Superior temporal gyrus (tissue), 1 donor: ENCODE measurements around the gene CNNM2.
"Not testable (repeated sequence)": the region's sequence is repeated elsewhere in the genome, so short reads cannot be mapped to it uniquely, and the experiment has no call there.

Source experiments
- DNase-seq: peaks from one replicate; pipeline ENCODE4 v3.0.0-alpha.2; 2016; ENCODE audit errors: extremely low spot score

Gene CNNM2

GRCh38 chr10:103040418-103040817 lies 122.3 kb downstream of the CNNM2 start:
- no peak for DNase-seq

- no peak for DNase-seq
Observed at GRCh38 chr10:103041391-103041790, 123.3 kb downstream of the CNNM2 start.

GRCh38 chr10:103042129-103042528 lies 124.0 kb downstream of the CNNM2 start:
- no peak for DNase-seq

DNA sequence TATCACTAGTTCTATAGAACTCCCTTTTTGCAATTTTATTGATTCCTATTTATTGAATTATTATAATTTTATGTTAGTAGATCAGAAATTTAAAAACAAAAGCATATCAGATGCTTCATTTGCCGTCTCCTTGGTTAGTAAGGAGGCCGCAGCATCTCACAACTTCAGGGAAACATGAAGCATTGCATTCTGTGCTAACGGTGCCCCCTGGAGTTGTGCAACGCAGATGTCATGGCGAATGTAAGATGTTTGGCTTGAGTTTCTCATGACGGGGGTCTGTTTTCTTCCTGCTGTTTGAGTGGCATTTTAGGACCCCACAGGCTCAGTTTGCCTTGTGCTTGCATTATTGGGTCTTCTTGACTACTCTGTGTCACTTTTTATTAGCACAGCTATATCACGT lies 124.8 kb downstream of the CNNM2 start:
- DNase-seq = no peak

GRCh38 chr10:103044942-103045489 lies 126.9 kb downstream of the CNNM2 start:
- DNase-seq = no peak

GRCh38 chr10:103045961-103046360 lies 127.9 kb downstream of the CNNM2 start:
- DNase-seq = no peak

GRCh38 chr10:103047381-103047780 lies 129.3 kb downstream of the CNNM2 start:
- DNase-seq = no peak

DNA sequence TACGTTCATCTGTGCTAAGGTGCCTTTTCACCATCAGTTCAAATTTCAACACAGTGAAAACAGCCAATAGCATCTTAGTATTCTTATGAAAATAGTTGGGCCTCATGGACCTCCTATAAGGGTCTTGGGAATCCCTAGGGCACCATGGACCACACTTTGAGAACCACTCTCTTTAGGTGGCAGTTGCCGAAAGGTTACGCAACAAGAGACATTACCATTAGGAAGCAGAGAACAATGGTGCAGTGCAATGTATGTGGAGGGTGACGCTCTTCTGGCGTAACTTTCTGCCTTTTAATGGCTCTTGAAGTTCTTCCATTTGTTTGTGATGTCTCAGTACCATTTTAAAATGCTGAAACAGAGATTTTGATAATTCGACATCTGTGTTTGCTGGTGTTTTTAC lies 131.1 kb downstream of the CNNM2 start:
- no peak for DNase-seq

DNA sequence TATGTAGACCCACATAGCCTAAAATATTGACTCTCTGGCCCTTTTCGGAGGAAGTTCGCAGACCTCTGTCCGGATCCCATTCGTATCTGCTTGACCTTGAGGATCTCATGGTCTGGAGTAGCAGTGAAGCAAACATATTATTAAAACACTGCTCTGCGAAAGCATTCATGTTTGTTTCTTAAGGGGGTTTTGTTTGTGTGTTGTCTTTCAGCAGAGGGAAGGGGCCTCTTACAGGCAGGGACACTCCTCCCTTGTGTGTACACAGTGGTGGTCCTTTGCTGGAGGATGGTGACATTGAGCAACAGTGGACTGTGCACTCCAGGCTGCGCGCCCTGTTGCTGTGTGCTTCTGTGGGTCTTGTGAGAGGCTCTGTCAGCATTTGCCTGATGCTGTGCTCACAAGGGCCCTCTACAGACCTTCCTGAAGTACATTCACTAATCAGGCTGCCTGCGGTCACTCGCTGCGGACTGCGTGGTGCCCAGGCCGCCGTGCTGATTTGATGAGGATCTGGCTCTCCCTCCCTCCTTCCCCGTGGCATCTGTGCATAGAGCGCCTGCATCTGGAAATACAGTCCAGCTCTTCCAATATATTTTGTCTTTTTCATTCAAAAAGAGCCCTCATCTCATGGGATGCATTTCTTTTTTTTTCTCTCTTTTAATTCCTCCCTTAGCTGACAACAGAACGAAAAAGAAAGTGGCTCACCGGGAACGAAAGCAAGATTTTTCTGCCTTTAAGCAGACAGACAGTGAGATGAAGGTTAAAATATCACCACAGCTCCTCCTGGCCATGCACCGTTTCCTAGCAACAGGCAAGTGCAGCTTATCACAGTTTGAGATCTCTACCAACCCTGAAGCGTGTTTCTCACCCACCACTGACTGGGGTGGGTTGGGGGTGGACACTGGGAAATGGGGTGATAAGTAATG lies 135.8 kb downstream of the CNNM2 start:
- DNase-seq = peak; percentile 61

GRCh38 chr10:103054621-103055020 lies 136.5 kb downstream of the CNNM2 start:
- DNase-seq = peak; percentile 59

- DNase-seq = no peak
Observed at GRCh38 chr10:103055105-103055504, 137.0 kb downstream of the CNNM2 start.

DNA sequence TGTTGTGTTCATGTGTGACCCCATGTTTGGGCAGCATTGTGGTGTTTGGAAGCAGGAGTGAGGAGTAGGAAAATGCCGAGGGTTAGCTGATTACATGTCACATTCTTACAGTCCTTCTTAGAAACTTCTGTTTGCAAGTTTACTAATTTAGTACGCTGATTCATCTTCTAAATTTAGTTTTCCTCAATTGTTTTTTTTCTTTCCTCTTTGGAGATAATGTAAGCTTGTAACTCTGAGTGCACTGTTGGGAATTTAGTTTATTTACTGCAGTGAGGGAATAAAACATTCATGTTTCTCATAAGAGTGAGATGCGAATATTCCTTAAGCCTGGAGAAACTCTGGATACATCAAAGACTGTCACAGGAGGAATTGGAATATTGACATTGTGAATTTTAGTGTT lies 139.9 kb downstream of the CNNM2 start:
- no peak for DNase-seq

DNA sequence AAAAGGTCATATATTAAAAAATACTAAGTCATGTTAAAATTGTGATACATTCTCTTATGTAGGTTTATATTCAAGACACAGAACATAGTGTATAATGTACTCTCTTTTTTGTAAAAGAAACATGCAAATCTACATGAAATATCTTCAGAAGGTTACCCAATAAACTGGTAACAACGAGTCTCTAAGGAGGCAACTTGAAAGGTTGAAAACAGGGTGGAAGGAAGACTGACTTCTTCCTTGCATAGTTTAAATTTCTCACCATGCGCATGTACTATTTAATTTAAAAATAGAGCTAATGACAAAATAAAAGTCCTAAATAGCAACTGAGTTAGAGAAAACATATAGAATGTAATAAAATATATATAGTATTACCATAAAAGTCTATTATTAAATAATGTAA lies 142.5 kb downstream of the CNNM2 start:
- DNase-seq = no peak

DNA sequence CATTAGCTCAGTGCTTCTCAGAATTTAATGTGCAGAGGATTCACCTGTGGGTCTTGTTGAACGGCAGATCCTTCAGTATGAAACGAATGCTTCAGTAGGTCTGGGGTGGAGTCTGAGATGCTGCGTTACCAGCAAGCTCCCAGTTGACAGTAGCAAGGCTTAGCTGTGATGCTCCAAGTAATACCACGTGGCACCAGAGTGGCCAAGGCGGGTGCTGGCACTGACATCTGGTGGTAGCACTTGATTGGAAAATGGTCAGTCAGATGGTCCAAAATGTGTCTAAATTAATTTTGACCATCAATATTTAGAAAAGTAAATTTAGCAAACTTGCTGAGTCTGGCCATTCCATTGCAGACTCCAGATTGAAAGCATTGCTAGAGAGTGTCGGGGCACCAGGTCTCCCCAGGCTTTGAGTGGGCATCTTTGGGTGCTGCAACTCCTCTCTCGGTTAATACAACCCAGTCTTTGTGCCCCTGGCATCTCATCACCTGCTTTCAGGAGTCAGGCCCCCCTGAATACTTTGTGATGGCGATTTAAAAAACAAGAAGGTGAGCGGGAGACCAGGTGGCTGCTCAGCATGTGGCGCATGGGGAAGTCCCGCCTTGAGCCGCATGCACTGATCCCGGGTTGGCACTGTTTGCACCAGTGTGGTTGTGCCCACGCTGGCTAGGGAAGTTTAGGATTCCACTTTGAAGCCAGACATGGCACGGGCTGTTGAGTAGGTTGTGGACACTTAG lies 144.9 kb downstream of the CNNM2 start:
- DNase-seq = peak; percentile 77

DNA sequence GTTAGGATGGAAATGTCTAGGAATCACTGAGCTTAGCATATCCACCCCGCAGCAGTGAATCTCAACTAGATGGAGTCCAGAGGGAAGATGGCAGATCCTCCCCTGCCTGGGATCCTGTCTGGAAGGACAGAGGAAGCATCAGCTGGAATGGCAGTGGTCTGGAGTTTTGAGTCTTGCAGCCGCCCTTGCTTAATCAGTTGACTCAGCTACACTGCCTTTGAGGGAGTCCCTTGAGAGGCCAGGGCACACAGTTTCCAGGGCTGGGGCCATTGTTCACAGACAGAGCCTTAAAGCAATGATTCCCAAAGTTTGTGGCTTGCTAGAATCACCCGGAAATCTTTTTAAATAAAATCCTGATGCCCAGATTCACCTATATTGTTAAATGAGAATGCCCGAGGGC lies 146.9 kb downstream of the CNNM2 start:
- no peak for DNase-seq

DNA sequence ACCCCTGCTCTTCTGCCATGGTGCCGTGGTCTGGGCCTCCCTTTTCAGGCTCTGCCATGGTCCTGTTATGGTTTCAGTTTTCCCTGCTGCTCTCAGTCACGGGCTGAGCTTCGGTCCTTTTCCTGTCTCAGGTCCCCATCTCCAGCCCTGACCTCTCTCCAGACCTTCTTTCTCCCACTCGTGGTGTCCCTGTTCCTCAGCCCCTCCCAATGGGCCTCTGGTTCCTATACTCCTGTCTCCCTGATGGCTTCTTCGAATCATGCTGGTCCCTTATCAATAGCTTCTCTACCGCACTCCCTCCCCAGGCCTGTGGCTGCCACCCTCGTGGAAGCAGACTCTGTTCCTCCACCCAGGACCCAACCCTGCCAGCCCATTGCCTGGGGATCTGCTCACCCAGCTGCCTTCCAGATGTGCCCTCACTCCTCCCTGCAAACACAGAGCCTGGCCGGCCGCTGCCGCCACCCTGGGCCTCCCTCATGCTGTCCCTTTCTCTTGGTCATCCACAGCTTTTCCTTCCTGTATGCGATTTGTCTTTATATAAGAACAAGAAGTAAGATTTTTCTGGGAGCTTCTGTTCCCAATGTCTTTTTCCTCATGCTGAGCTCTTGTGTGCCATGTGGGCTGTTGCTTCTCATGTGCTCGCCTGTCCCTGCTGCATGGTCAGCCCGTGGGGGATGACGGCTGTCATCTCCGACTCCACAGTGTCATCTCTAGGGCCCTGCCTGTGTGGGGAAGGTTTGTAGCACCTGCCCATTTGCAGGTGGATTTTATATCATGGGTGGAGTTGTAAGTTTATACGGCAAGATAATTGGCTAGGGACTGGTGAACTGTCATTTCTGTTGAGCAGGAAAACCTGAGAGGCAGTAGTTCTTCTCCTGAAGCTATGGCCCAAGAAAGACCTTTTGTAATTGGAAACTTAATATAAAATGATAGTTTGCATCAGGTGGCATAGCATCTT lies 148.3 kb downstream of the CNNM2 start:
- DNase-seq = no peak

DNA sequence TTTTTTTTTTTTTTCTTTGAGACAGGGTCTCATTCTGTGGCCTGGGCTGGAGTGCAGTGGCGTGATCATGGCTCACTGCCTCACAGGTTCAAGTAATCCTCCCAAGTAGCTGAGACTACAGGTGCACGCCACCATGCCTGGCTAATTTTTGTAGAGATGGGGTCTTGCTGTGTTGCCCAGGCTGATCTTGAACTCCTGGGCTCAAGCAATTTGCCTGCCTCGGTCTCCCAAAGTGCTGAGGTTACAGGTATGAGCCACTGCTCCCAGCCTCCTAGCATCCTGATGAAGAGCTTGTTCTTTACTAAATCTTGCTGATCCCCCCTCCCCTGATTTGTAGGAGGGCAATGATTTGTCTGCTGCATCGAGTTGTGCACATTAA lies 149.0 kb downstream of the CNNM2 start:
- DNase-seq = not testable (repeated sequence)

DNA sequence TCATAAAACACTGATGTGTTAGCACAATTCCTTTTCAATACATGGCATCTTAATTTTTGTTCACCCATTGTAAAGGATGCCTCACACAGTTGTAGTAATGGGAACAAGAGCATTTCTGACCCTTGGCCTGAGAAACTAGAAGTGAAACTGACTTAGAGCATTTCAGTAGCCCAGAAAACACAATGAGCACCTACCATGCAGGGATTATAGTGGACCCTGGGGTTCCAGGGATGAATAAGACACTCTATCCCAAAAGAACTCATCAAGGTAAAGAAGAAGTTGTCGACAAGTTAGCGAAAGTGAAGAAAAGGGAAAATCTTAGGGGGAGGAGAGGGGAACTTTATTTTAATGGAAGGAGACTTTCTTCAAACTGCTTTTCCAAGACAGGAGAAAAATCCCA lies 149.4 kb downstream of the CNNM2 start:
- no peak for DNase-seq

DNA sequence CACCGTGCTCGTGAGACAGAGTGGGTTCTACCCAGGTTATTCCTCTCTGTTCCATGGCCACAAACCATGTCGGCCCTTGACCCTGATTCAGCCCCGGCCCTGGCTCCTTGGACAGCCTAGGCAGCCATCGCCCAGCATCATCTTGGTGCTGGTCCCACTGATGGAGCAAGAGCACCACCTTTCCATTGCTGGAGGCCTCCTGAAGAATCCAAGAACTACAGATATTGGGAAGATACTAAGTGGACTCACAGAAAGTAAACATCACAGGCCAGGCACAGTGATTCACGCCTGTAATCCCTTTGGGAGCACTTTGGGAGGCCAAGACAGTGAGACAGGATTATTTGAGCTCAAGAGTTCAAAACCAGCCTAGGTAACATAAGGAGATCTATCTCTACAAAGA lies 149.9 kb downstream of the CNNM2 start:
- no peak for DNase-seq

DNA sequence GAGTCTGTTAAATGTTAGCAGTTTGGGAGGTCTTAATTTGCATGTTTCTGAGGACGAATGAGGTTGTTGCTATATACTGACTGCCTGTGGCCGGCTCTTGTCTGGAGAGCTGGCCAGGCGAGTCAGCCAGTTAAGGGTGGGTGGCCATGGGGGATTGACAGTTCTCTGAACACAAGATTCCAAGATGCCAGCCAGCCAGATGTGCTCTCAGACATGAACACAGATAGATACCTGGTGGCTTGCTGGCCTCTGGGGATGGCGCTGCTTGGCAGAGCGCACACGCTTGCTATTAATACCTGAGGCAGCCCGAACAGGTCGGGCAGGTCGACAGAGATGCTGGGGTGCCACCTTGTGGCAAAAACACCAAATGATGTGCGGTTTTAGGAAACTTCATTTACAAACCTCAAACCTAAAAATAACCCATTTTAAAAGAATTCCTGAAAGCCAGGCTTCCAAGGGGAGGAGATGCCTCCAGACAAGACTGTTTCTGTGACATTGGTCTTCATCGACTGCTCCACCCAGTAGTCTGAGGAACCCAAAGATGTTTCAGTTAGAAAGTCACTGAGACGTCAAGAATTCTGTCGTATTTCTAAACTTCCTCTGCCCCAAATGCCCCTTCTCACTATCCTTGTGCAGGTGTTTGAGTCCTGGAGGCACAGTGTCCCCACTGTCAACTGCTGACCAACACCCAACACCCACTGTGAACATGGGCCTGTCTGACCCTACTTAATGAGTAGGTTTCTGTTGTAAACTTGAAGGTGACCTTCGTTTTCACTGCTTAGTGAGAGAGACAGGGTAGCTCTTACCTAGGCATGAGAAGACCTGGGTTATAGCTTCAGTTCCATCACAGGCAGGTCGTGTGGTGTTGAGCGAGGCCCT lies 151.6 kb downstream of the CNNM2 start:
- DNase-seq = peak; percentile 75

DNA sequence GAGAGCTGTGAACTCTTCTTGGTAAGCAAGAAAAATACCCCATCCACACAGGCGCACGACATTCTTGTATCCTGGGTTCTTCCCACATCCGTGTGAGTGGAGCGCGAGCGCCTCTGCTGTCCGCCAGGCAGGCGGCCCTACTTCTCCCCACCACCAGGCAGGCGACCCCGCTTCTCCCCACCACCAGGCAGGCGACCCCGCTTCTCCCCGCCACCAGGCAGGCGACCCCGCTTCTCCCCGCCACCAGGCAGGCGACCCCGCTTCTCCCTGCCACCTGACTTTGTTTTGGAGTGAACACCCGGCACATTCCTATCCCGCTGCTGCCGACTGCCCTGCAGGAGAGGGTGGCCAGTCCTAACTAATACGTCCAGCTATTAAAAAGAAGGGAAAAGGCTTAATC lies 154.2 kb downstream of the CNNM2 start:
- DNase-seq = no peak
